OCI-LY7 (cell line): ENCODE data around the gene GPR42. TPM values are rescaled to one million over a fixed set of nuclear protein-coding genes. Genes with fewer than 3 reads are reported as not detected.
"Not testable (repeated sequence)": the region's sequence is repeated elsewhere in the genome, so short reads cannot be mapped to it uniquely, and the experiment has no call there.

ENCODE experiments used
- BruUV-seq: library from RNA; stranded (reverse); fragments of 400-500 nt; replicated peaks from 2 replicates; lab custom pipeline; 2021; lab: Mats Ljungman, UMichigan
- CTCF ChIA-PET: fragments of 300-600 bp; sonication (Branson Sonifier 250); formaldehyde crosslinking; loops from one replicate; lab custom pipeline; 2022; ENCODE audit warnings: antibody characterized with exemption; ENCODE audit not compliant: unreplicated experiment; lab: Charles Lee
- POLR2A ChIA-PET: fragments of 300-600 bp; sonication (Branson Sonifier 250); formaldehyde crosslinking; loops from one replicate; lab custom pipeline; 2022; ENCODE audit warnings: antibody characterized with exemption; lab: Charles Lee
- DNase-seq: peaks from one replicate; pipeline ENCODE4 v3.0.0-alpha.2; 2015; ENCODE audit warnings: low spot score
- H2AFZ ChIP-seq: fragments of 200-600 bp; sonication (generic), shearing (Covaris generic); 2 replicates; pipeline ENCODE4 v1.6.1; 2014; ENCODE audit warnings: mild to moderate bottlenecking, antibody characterized with exemption, low read length, moderate library complexity
- H3K27ac ChIP-seq: fragments of 200-600 bp; sonication (generic); 2 replicates; pipeline ENCODE4 v1.5.1; 2014; ENCODE audit warnings: mixed run types, low read depth, mild to moderate bottlenecking, moderate library complexity, low read length, inconsistent platforms; ENCODE audit not compliant: poor library complexity, severe bottlenecking
- H3K36me3 ChIP-seq: fragments of 200-600 bp; sonication (generic); 2 replicates; pipeline ENCODE4 v1.6.1; 2014; ENCODE audit warnings: mild to moderate bottlenecking, antibody characterized with exemption, low read length, moderate library complexity, mixed read lengths; ENCODE audit not compliant: insufficient read depth
- H3K4me1 ChIP-seq: fragments of 200-600 bp; sonication (generic); 2 replicates; pipeline ENCODE4 v1.5.1; 2014; ENCODE audit warnings: mild to moderate bottlenecking, low read length; ENCODE audit not compliant: insufficient read depth, poor library complexity, severe bottlenecking
- H3K4me2 ChIP-seq: fragments of 200-600 bp; sonication (generic); 2 replicates; pipeline ENCODE4 v1.6.1; 2014; ENCODE audit warnings: mild to moderate bottlenecking, low read length
- H3K4me3 ChIP-seq: fragments of 200-600 bp; sonication (generic); 2 replicates; pipeline ENCODE4 v1.5.1; 2014; ENCODE audit warnings: mild to moderate bottlenecking, low read depth, low read length; ENCODE audit not compliant: poor library complexity, severe bottlenecking
- H3K79me2 ChIP-seq: fragments of 200-600 bp; sonication (generic); 2 replicates; pipeline ENCODE4 v1.6.1; 2016; ENCODE audit warnings: low read depth, mild to moderate bottlenecking, low read length, moderate library complexity, mixed read lengths; ENCODE audit not compliant: insufficient read depth
- H3K9me2 ChIP-seq: fragments of 200-600 bp; sonication (generic); 2 replicates; pipeline ENCODE4 v1.6.1; 2016; ENCODE audit warnings: mild to moderate bottlenecking, low read length, mixed read lengths; ENCODE audit not compliant: insufficient read depth
- H3K9me3 ChIP-seq: fragments of 200-600 bp; sonication (generic); 2 replicates; pipeline ENCODE4 v1.6.1; 2014; ENCODE audit warnings: mild to moderate bottlenecking, mixed run types, low read length, mixed read lengths
- H4K20me1 ChIP-seq: fragments of 200-600 bp; sonication (generic); 2 replicates; pipeline ENCODE4 v1.6.1; 2014; ENCODE audit warnings: mild to moderate bottlenecking, antibody characterized with exemption, low read length, moderate library complexity, mixed read lengths; ENCODE audit not compliant: insufficient read depth
- EZH2phosphoT487 ChIP-seq: fragments of 200-600 bp; sonication (generic); IDR thresholded peaks from 2 replicates; pipeline ENCODE4 v1.6.1; 2018; ENCODE audit warnings: low read depth, borderline replicate concordance, mild to moderate bottlenecking, mixed run types, antibody characterized with exemption, low read length, moderate library complexity, mixed read lengths
- intact Hi-C: fragments of 100-400 bp; cut with micrococcal nuclease; formaldehyde crosslinking; loops from one replicate; pipeline ENCODE4 v1.10.0; 2022; ENCODE audit not compliant: unreplicated experiment
- total RNA-seq, 2 experiments: library from RNA; depleted of rRNA in 1 of 2; stranded (reverse); fragments of >200 nt in 1 of 2; shearing (Covaris generic) in 1 of 2; gene quantifications; 2 replicates each; pipeline ENCODE4 v1.2.3, GENCODE V29; 2014 to 2022
- TF ChIP-seq, protein P1 (sequence below): fragments of 200-600 bp; sonication (generic); conservative IDR thresholded peaks from 2 replicates; pipeline ENCODE4 v1.5.1; 2014; ENCODE audit warnings: mild to moderate bottlenecking, antibody characterized with exemption, low read length, moderate library complexity, mixed read lengths

The GPR42 gene
- total RNA-seq, 2 experiments from 2014 or later: 0.06 TPM; not detected in 1

DNA sequence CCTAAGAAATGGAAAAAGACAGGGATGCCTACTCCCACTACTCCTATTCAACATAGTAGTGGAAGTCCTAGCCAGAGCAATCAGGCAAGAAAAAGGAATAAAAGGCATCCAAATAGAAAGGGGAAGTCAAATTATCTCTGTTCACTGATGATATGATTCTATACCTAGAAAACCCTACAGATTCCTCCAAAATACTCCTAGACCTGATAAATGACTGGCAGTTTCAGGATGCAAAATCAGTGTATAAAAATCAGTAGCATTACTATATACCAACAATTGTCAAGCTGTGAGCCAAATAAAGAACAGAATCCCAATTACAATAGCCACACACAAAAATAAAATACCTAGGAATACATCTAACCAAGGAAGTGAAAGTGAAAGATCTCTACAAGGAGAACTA lies 1.3 kb upstream of the GPR42 start:
- Histone ChIP-seq H3K4me1 (no peaks in the 10 kb centered on the region), H3K9me2 (no peaks in the 10 kb centered on the region), H2AFZ (no peak overlapping the region), H3K27ac (no peak overlapping the region), H3K4me2 (no peak overlapping the region), H3K4me3 (no peak overlapping the region), H3K36me3 (no peaks in the 10 kb centered on the region), H3K79me2 (no peaks in the 10 kb centered on the region), H4K20me1 (no peaks in the 10 kb centered on the region), H3K9me3 (0 out of 2 replicates have a peak, but pooled peaks cover 3% of the 10 kb centered on the region)
- BruUV-seq: no TSS peak
- CTCF ChIA-PET: no interaction called here
- no peak for TF ChIP-seq EZH2phosphoT487
- TF ChIP-seq, protein P1, sequence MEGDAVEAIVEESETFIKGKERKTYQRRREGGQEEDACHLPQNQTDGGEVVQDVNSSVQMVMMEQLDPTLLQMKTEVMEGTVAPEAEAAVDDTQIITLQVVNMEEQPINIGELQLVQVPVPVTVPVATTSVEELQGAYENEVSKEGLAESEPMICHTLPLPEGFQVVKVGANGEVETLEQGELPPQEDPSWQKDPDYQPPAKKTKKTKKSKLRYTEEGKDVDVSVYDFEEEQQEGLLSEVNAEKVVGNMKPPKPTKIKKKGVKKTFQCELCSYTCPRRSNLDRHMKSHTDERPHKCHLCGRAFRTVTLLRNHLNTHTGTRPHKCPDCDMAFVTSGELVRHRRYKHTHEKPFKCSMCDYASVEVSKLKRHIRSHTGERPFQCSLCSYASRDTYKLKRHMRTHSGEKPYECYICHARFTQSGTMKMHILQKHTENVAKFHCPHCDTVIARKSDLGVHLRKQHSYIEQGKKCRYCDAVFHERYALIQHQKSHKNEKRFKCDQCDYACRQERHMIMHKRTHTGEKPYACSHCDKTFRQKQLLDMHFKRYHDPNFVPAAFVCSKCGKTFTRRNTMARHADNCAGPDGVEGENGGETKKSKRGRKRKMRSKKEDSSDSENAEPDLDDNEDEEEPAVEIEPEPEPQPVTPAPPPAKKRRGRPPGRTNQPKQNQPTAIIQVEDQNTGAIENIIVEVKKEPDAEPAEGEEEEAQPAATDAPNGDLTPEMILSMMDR: no peak
- DNase-seq: no peak
- intact Hi-C loops: no loop called here
- POLR2A ChIA-PET: no interaction called here

DNA sequence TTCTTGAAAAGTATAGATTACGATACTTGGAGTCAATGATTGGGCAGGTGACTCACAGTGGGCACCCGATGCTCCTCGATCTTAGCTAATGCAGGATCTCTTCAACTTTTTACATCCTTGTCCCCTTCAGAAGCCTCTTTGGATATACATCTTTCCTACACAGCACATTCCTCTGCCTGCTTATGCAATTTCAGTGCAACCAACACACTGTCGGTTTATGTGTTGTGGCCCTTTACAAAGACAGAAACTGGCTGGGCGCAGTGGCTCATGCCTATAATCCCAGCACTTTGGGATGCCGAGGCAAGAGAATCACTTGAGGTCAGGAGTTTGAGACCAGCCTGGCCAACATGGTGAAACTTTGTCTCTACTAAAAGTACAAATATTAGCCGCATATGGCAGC lies 2.6 kb downstream of the GPR42 start:
- CTCF ChIA-PET: no interaction called here
- H3K36me3 ChIP-seq: no peaks in the 10 kb centered on the region
- POLR2A ChIA-PET: no interaction called here
- no peak overlapping the region for H3K27ac ChIP-seq
- 0 out of 2 replicates have a peak, but pooled peaks cover 3% of the 10 kb centered on the region for H3K9me3 ChIP-seq
- TF ChIP-seq EZH2phosphoT487: no peak
- TF ChIP-seq, protein P1: no peak
- H3K4me3 ChIP-seq: no peak overlapping the region
- H3K4me1 ChIP-seq: no peaks in the 10 kb centered on the region
- no peaks in the 10 kb centered on the region for H4K20me1 ChIP-seq
- no TSS peak for BruUV-seq
- DNase-seq: no peak
- no peaks in the 10 kb centered on the region for H3K79me2 ChIP-seq
- no peak overlapping the region for H3K4me2 ChIP-seq
- H2AFZ ChIP-seq: no peak overlapping the region
- H3K9me2 ChIP-seq: no peaks in the 10 kb centered on the region
- intact Hi-C loops: no loop called here

DNA sequence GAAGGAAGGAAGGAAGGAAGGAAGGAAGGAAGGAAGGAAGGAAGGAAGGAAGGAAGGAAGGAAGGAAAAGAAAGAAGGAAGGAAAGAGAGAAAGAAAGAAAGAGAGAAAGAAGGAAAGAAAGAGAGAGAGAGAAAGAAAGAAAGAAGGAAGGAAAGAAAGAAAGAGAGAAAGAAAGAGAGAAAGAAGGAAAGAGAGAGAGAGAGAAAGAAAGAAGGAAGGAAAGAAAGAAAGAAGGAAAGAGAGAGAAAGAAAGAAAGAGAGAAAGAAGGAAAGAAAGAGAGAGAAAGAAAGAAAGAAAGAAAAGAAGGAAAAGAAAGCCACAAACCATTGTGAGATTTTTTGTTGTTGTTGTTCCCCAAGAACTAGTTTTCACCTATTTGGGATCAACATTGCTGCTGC lies 3.2 kb downstream of the GPR42 start:
- H3K79me2 ChIP-seq, H2AFZ ChIP-seq, CTCF ChIA-PET, H3K27ac ChIP-seq, intact Hi-C loops, BruUV-seq, POLR2A ChIA-PET, H3K4me2 ChIP-seq, DNase-seq, H3K9me2 ChIP-seq, H3K4me3 ChIP-seq, H3K9me3 ChIP-seq, H4K20me1 ChIP-seq, H3K4me1 ChIP-seq, H3K36me3 ChIP-seq: not testable (repeated sequence)
